ENCODE results near the gene ARHGEF4.

ARHGEF4 gene

DNA sequence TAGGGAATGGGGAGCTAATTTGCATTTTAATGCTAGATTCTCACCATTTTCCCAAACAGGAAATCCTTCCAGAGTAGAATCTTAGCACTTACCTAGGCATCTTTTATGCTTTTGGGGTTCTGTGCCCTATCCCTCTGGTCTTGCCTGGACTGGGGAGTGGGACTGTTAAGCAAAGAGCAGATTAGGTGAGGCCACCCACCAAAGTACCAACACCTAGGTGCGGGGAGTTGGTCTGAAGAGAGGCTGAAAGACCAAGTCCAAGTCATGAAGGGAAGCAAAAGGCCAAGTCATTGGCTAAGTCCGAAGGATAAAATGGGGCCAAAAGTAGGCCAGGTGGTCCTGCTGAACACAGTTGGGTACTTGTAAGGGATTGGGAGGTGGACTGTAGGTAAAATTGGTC lies 169.8 kb downstream of the ARHGEF4 start:
- DNase-seq: no peak

DNA sequence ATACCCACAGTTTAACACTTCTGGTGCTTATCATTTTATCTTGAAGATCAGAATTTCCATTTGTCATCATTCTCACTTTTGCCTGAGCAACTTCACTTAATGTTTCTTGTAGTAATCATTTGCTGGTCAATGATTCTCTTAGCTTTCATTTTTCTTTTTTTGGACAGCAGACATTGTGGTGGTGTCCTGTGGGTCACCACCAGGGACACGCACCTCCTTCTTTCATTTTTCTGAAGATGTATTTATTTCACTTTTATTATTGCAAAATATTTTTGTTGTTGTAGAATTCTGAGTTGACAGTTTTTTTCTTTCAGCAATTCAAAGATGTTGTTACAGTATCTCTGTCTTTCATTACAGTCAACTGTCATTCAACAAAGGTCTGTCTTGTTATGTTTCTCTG lies 172.3 kb downstream of the ARHGEF4 start:
- no peak for DNase-seq

DNA sequence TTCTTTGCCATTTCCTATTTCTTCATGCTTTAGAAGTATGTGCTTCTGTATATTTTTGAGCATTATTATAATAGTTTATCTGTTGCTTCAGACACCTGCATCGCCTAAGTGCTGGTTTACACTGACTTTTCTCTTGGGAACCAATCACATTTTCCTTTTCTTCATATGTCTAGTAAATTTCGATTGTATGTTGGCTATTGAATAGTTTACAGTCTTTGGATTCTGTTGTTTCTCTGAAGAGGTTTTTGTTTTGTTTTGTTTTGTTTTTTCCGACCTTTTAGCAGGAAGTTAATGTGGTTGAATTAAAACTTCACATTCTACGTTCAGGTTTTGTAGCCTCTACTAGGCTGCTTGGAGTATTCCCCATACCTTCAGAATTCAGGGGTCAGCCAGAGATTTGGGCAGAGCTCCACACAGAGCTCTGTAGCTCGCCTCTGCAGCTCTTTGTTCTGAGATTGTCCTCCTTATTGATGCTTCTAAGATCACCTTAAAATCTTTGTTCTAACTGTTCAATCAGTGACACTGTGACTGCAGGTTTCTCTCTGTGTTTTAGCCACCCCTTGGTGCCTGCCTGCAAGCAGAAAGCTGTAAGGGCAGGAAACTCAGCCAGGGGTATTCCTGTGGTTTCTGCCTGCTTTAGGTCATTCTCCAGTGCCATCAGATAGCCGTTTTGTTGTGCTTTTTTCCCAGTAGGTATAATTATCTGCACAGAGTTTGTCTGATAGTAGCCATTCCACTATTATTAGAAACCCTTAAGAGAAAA lies 173.2 kb downstream of the ARHGEF4 start:
- no peak for DNase-seq

DNA sequence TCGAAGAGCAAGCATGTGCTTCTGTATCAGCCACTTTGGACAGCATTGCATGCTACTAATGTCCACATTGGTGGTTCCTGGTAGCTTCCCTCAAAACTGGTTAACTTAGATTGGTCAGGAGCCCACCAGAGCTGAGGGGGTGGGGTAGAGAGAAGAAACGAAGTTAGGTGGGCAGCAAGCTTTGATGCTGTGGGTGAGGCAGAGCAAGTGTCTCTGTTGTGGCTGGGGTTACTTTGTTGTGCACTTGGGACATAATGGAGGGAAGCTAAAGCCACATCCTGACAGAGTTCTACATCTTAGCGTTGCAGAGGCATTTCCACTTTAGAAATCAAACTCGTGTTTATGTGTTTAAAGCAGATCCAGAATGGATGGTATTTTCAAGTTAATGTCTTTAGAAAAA lies 173.9 kb downstream of the ARHGEF4 start:
- no peak for DNase-seq

DNA sequence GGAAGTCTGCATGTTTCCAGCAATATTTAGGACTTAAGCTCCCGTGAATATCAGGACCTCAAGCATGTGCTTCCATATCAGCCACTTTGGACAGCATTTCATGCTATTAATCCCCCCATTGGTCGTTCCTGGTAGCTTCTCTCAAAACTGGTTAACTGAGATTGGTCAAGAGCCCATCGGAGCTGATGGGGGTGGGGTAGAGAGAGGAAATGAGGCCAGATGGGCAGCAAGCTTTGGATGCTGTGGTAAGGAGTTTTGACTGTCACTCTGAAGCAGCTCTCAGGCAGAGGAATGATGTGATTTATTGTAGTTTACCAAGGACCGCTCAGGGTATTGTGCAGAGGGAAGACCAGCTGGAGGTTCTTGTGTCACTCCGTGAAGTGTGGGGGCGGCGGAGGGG lies 174.8 kb downstream of the ARHGEF4 start:
- DNase-seq: no peak

DNA sequence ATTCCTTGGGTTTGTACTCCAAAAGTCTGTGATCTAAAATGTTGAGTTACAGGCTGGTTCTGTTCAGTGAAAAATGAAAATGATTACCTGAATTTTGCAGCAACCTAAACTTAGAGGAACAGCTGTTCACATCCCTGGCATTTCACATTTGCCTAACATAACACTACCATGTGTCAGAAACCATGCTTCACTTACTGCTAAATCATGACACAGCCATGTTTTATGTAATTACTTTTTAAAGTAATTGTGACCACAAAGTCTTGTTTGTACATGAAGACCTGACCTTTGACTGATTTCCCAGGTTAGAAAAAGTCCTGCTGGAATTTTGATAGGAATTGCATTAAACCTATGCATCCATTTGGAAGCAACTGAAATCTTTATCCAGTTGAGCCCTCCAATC lies 177.4 kb downstream of the ARHGEF4 start:
- no peak for DNase-seq

DNA sequence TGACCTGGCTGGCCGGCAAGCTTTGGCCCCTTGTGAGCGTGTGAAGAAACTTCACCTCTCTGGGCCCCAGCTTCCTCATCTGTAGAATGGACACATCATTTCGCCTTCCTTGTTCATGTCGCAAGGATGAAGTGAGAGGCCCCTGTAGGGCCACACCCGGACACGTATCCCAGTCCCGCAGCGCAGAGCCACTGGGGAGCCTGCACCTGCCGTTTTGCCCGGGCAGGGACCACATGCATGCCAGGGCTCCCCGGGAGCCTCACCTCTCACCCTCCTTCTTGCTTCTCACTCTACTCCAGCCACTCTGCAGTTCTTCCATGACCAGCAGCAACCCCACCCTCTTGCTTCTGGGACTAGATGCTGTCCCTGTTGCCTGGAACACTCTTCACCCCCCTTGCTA lies 179.1 kb downstream of the ARHGEF4 start:
- DNase-seq: no peak

DNA sequence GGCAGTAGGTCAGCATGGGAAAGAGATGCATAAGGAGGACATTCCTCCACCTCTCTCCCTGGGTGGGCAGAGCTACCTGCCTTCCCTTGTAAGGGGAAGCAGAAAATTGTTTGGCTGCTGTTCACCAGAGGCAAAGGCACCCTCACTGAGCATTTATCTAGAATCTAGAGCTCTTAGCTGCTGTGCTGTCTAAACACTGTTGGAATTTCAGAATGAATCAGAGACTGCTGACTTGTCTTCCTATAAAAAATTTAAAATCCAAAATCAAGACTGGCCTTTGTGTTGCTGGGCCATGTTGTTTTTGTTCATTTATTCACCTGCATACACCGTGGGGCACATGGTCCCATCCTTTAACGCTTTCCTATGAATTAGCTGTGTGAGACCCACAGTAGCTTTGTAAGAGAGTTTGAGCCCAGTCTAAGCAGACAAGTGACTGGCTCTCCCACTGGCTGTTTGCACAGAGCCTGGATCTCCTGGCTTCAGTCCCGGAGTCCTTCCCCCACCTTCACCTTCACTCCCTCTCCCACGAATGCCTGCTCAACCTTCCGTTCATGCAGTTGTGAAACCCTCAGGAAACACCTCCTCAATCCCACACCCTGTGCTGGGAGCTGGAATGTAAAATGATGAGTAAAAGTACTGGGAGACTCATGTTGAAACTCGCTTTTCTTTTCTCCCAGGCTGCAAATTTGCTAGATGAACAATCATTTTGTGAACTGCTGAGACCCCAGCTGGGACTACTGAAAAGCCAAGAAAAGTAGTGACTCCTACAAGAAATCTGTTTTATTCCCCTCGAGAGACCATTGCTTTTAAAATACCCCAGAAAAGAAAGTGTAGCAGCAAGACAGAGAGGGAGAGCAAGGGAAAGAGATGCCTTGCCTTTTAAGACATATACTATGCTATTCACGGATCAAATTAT lies 180.4 kb downstream of the ARHGEF4 start:
- peak in 30 of 56 donors; percentile 2 to 74 (median 37) for DNase-seq

DNA sequence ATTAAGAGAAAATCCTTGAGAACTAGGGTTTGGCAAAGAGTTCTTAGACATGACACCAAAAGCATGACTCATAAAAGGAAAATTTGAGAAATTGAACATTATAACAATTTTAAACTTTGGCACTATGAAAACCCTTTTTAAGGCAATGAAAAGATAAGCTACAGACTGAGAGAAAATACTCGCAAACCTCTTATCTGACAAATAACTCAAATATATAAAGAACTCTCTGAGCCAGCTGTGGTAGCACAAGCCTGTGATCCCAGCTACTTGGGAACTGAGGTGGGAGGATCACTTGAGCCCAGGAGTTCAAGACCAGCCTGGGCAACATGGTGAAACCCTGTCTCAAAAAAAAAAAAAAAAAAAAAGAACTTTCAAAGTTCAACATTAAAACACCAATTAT lies 186.0 kb downstream of the ARHGEF4 start:
- no peak for DNase-seq

DNA sequence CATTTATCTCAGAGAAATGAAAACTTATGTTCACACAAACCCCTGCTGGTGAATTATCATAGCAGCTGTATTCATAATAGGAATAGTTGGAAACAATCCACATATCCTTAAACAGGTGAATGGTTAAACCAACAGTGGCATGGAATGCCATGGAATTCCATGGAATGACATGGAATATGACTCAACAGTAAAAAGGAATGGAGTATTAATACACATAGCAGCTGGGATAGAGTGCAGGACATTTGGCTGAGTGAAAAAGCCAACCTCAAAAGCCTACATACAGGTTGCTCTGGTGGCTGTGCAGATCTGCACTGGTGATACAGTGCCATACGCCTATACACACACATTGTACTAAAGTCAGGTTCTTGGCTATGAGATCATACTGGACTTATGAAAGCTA lies 187.0 kb downstream of the ARHGEF4 start:
- no peak for DNase-seq

DNA sequence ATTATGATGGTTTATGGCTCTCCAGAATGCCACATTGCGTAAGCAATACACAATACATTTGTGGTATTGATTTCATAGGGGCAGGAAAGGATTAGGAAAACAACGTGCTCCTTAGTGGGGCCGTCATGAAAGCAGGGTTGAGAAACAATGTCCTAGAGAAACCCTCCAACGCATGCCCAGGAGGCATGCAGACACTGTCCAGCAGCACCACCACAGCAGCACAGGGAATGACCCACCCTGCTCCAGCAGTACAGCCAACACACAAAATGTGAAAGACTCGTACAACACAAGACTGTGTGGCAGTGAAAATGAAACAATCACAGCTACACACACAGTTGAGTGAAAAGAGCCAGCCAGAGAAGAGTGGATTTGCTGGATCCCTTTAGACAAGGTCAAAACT lies 190.2 kb downstream of the ARHGEF4 start:
- no peak for DNase-seq

DNA sequence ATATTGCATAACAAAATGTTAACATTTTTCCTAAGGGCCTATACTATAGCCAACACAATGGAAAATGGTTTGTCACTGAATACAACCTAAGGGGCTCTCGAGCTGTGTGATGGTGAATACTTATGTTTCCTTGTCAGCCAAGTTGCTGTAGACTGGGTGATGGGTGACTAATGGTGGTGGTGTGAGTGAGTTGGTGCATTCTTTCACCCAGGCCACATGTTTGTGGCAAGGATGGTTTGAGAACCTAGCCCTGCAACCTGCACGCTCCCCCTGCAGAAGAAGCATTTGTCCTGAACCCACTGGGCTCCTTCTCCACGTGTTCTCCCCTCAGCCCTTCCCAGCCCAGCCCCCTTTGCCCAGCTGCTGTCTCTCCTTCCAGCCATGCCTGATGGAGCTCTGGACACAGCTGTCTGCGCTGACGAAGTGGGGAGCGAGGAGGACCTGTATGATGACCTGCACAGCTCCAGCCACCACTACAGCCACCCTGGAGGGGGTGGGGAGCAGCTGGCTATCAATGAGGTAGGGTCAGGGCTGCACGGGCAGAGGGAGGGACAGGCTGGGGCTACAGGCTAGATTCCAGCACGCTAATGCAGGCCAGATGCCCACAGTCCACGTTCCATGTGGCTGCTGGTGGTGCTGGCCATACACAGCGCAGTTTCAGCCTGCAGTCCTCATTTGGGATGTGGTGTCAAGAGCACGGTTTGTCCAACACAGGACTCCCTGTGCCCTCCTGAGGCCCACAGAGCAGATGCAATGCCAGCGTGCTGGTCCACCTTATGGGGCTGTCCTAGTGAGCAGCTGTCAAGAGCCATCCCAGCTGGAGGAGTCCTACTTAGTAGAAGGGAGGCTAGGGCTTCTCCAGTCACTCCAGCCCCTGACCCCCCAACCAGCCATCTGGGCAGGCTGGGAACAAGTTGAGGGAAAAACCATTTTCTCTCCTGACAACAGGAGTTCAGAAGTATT lies 191.1 kb downstream of the ARHGEF4 start:
- DNase-seq: no peak

DNA sequence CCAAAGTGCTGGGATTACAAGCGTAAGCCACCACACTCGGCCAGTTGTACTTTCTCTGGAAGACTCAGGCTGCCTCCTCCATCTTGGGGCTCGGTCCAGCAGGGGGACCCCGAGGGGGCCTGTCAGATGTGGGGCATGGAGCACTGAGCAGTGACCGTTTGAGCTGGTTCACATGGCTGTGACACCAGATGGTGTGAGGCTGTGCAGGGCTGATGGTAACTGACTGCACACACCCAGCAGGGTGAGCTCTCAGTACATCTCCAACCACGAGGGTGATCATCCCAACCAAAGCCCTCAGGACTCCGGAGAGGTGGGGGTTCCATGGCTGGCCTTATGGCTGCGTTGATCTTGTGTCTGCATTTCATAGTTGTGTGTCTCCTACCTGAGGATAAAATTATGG lies 193.1 kb downstream of the ARHGEF4 start:
- no peak for DNase-seq

DNA sequence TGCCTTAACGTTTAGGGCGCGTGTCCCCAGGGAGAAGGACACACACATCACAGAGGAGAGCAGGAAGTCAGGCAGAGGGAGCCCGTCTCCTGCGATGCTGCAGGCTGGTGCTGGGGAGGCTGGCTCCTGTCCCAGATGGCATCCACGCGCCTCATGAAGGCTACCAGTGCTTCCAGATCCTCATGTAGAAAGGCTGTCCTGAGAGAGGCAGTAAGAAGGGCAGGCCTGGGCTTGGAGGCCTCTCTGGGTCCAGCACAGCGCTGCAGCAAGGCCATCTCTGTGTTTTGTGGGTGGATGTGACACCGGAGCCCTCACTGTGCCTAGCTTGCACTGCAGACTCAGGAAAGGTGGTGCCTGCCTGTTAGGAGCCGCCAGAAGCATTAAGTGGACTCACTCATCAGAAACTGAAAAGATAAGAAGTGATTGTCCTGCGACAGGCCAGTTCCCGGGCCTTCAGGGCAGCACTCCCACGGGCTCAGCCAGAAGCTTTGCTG lies 193.8 kb downstream of the ARHGEF4 start:
- DNase-seq: peak in 44 of 56 donors; percentile 22 to 82 (median 58)

DNA sequence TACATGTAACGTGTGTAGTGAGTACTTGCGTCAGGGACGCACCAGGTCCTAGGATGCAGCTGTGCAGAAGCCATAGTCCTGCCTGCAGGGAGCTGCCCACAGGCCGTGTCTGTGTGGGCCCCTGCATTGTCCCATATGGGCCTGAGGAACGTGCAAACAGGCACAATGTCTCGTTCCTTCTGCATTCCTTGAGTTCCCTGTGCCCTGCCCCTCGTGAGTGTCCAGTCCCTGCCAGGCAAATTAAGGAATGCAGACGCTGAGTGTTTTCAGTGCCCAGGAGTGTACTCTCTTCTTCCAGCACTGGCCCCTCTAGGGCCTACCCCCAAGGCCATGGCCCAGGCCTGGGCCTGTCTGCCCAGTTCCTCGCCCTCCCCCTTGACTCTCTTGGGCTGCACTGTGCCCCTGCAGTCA lies 194.7 kb downstream of the ARHGEF4 start:
- DNase-seq: no peak

DNA sequence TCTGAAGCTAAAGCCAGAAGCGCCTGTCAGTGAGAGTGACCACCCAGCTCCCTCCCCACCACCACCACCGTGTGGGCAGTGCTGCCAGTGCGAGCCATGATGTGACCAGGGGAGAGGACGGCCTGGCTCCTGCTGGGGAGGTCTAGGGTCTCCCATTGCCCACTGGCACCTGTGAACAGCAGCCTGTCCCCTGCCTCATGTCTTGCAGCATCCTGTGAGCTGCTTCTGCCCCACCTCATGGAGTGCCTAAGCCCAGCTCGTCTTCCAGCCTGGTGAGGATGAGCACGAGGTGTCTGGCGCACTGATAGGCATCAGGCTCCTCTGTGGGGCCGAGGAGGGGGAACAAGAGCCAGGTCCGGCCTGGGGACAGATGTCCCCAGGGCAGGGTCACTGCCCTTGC lies 195.2 kb downstream of the ARHGEF4 start:
- DNase-seq: no peak

DNA sequence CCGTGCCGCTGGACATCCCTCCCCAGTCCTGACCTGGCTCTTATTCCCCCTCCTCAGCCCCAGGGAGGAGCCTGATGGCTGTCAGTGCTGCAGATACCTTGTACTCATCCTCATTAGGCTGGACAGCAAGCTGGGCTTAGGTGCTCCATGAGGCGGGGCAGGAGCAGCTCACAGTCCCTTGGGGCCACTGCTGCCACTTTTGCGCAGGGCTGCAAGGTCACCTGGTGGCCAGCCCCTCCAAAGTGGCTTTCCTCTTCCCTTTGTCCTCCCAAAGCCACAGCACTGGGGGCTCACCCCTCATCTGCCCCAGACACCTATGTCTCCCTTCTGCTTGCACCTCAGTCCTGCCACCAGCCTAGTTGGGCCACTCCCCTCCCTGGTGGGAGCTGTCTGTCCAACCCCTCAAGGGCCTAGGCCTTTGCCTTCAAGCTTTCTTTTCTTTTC lies 195.7 kb downstream of the ARHGEF4 start:
- no peak for DNase-seq

DNA sequence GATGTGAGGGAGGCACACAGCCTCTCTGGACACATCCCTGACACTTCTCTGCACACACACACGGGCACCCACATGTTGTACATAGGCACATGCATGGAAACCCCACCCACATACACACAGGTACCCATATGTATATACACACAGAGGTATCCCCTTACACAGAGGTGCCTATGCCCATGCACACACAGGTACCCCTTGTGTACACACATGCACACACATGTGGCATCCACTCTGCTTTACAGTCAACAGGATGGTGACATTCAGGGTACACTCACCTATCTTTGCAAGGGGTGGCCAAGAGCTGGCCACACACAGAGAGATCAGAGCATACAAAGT lies 197.0 kb downstream of the ARHGEF4 start:
- DNase-seq: no peak

DNA sequence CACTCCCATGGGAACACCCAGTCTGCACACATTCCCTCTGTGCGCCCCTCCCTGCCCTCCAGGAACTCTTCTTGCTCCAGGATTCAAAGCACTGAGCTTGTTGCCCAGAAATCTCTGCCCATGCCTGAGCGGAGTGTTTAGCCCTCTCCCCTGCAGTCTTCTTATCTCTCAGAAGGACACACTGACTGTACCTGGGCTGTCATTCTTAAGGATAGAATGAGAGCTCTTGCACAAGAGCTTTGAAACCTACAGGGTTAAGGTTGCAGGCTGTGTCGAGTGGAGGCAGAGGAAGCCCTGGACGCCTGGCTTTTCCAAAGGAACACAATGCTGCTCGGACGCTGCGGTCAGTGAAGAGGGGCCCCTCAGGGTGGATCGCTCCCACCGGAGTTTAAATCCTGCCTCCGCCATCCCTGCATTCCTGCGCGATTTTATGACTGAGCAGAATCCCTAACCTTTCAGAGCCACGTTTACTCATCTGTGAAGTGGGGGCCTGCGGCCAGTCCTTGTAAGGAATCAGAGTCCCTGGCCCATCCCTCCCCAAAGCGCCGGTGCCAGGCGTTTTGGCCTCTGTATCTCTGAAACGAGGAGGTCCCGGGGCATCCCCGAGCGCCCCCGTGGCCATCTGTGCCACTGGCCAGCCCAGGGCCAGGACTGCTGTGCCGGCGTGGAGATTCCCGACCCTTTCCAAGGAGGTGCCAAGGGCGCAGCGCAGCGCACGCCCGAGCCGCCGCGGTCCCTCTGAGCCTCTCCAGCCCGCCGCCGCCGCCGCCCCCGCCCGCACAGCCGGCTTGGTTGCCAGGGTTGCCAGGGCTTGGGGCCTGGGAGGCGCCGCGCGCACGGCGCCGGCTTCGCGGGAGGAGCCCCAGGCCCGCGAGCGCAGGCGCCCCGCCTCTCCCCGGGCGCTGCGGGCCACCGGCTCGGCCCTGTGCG lies 197.7 kb downstream of the ARHGEF4 start:
- peak in 38 of 56 donors; percentile 26 to 78 (median 48) for DNase-seq
